HG03354 (cell line): ENCODE results near the gene SIRT2.
"Not testable (repeated sequence)": the region's sequence is repeated elsewhere in the genome, so short reads cannot be mapped to it uniquely, and the experiment has no call there.

ENCODE experiments used
- ATAC-seq: cut with Tn5 transposase; IDR thresholded peaks from one replicate; pipeline ENCODE4 v1.9.1; 2021; ENCODE audit warnings: mild to moderate bottlenecking; ENCODE audit not compliant: unreplicated experiment, poor library complexity, severe bottlenecking

The SIRT2 gene

DNA sequence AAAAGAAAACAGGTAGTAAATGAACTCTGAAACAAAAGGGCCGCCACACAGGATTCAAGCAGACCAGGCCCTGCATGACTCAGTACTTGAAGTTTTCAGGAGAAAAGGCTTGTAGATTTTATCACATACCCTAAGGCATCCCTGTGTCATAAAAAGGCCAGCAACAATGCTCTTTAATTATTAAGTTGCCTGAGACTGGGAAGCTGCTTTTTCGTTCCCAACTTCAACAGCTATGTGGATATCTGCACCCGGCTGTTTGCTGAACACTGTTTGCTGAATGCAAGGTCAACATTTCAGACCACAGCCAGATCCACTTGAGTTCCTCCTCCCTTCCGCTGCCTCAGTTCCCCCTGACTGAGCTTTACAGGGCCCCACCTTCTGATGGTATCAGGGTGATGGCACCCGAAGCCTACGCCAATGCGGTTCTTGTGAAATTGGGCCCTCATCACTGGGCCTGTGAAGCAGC lies 61.7 kb downstream of the SIRT2 start:
- ATAC-seq = no peak

DNA sequence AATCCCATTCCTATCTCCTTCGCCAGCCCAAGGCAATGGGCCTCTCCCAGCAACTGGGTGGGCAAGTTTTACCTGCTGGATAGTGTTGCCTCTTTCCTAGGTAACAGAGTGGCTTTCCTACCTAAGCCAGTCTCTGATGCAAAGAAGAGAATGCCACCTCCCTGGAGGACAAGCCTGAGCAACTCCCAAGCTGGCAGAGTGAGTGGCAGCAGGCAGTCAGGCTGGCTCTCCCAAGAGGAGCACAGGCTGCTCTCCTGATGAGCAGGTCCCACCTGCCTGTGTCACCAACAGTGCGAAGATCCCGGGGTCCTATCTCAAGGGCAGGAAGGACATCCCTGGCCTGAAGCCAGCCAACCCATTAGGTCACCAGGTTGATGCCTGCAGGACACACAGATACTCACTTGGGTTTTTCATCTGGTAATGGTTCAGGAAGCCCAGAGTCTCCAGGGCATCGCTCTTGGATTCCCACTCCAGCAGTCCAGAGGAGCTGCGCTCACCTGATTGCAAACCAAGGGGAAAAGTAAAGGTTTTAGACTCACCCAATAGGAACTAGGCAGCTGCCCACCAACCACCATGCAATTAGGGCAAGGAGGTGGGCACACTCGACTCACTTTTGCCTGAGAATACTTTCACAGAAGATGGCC lies 62.3 kb downstream of the SIRT2 start:
- ATAC-seq = no peak

DNA sequence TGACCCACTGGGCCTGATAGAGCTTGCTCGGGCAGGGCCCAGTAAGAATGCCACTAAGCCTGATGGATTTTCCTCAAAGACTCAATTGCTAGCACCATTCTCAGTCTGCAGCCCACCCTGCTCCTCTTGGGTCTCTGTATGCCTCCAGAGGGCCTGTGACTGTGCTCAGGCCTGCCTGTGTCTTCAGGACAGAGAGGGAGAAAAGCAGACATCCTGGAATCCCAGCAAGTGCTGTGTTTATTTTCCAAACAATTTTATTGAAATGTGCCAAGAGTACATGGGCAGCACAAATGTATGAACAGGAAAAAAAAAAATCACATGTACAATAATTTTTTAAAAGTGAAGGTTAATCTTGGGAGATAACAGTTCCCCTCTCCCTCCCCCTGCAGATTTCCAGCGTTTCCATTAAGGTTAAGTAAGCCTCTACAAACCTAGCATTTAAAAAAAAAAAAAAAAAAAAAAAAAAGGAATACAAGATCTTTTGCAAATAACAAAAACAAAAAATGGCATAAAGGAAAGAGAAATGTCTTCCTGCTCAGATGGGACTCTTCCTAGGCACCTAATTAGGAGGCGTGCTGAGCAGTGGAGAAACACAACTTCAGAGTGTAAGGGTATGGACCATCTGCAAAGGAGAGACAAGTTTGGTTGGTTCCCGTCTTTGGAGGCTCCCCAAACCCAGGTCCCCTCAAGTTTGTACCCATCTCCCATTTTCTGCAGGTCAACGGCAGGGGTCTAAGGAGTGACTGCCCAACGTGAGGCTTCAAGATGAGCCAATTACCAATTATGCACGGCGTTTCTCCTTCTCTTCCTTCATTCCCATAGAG lies 63.0 kb downstream of the SIRT2 start:
- ATAC-seq = no peak

DNA sequence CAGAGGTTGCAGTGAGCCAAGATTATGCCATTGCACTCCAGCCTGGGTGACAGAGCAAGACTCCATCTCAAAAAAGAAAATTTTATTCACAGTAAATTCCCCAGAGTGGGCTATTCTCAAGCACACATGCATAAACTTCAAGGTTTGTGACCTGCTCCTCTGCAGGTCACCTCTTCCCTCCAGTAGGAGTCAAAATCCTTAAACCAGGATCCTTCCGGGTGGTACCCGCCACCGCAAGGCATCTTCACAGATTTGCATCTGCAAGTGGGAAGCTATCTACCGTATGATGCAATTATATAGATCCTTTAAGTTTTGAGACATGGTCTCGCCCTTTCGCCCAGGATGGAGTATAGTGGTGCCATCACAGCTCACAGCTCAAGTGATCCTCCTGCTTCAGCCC lies 64.8 kb downstream of the SIRT2 start:
- ATAC-seq = no peak

DNA sequence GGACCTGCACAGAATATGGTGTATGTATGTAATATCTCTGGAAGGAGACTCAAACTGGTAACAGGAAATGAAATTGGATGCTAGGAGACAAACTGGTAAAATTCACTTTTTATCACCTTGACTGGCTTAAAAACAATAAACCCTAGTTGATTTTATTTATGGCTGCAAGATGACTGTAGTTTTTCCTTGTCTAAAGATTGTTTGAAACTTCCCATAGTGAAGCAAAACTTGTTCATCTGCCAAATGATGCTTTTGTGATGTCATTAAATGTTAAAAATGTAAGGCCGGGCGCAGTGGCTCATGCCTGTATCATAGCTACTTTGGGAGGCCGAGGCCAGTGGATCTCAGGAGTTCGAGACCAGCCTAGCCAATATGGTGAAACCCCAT lies 65.3 kb downstream of the SIRT2 start:
- ATAC-seq = no peak

DNA sequence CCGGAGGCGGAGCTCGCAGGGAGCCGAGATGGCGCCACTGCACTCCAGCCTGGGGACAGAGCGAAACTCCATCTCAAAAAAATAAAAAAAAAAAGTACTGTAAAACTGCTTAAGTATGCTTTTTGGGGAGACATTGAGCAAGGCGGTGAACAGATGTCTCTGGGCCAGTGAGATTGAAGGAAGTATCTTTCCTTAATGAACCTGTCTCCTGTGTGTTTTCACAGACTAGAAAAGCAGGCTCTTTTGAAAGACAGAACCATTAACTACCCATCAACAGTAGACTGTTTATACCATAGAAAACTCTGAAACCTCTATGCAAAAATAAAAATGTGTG lies 66.4 kb downstream of the SIRT2 start:
- no peak for ATAC-seq

DNA sequence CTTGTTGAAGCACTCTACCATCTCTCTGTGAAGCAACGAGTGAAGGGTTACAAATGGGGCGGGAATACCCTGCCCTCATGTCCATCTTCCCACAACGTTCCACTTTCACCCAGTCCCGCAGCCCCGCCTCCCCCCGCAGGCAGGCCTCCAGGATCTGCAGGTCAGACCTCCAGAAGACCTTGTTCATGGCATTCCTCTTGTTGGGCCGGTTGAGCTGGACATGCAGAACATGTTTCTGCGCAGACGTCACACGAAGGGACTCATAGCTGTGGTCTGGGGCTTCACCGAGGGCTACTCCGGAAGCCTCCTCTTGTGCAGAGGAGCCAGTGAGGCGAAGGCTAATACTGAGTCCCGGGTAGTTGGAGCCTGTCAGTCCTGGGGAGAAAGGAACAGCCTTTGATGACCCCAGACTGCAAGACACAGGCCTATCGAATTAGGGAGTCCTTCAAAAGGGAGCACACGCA lies 68.2 kb downstream of the SIRT2 start:
- peak; percentile 62 for ATAC-seq

DNA sequence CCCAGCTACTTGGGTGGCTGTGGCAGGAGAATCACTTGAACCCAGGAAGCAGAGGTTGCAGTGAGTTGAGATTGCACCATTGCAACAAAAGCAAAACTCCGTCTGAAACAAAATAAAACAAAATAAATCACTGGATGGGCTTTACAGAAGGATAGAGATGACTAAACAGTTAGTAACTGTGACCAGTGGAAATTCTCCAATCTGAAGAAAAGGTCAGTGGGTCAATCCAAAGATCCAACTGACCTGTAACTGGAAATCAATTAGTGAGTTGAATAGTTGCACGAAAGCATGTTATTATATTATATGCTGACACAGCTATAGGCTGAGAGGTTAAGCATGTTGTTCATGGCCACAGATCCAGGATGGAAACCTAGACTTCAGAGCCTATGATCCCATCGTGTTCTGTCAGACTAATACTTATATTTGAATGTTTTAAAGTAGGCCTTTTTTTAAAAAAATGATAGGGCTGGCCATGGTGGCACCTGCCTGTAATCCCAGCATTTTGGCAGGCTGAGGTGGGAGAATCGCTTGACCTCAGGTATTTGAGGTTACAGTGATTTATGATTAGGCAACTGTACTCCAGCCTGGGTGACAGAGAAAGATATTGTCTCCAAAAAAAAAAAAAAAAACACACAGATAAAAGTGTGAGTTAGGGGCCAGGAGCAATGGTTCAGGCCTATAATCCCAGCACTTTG lies 69.2 kb downstream of the SIRT2 start:
- ATAC-seq = no peak

DNA sequence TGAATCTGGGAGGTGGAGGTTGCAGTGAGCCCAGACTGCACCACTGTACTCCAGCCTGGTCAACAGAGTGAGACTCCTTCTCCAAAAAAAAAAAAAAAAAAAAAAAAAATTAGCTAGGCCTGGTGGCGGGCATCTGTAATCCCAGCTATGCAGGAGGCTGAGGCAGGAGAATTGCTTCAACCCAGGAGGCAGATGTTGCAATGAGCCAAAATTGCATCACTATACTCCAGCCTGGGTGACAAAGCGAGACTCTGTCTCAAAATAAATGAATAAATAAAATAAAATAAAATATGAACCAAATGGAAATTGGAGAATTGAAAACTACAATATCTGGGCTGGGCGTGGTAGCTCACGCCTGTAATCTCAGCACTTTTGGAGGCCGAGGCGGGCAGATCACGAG lies 70.2 kb downstream of the SIRT2 start:
- ATAC-seq = not testable (repeated sequence)
